ENCODE data around the gene LATS1. TPM values are rescaled to one million over a fixed set of nuclear protein-coding genes. Genes with fewer than 3 reads are reported as not detected.

The LATS1 gene
- total RNA-seq, 2 experiments from 2014 or later = 37.7 to 38.5 TPM

DNA sequence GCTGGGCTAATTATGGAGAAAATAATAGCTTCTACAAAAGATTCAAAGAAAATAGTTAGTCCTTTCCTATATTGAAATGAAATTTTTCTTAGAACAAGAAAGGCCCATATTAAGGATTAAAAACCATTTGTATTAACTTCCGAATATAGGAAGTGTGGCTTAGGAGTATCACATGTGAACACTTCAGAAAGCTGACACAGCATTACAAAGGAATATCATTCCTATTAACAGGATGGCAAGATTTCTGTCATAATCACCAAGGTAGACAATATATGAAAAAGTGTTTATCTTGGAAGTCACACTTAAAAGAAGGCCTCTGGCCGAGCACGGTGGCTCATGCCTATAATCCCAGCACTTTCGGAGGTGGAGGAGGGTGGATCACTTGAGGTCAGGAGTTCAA lies 5.4 kb upstream of the LATS1 start:
- H3K27me3 Mint-ChIP-seq = no peaks in the 10 kb centered on the region
- DNase-seq = no peak
- H3K27ac Mint-ChIP-seq = no peak overlapping the region
- POLR2A ChIA-PET = no interaction called here
- peaks cover 20% of the 10 kb centered on the region for H3K4me1 Mint-ChIP-seq
- no peaks in the 10 kb centered on the region for H3K9me3 Mint-ChIP-seq
- H3K4me3 Mint-ChIP-seq = no peak overlapping the region
- peaks cover 4% of the 10 kb centered on the region for H3K36me3 Mint-ChIP-seq
- ATAC-seq (ENCODE audit: low read depth) = no peak

DNA sequence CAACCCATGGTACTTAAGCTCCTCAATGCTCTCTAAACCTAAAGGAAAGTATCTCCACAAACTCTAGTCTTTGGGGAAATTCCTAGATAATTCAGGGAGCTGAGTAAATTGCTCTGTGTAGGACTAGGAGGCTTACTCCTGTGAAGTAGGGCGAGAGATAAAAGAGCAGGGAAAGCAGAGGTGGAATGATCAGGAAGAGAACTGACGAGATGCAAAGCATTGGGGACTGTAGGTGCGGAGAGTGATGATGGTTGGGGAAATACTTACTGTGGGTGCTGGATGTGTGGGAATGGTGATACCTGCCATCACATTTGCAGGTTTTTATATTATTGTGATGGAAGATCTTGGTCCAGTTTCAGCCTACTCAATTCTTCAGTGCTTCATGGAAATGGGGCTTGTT lies 1.6 kb upstream of the LATS1 start:
- H3K36me3 Mint-ChIP-seq = peaks cover 8% of the 10 kb centered on the region
- H3K4me3 Mint-ChIP-seq = no peak overlapping the region
- DNase-seq = no peak
- no peak overlapping the region for H3K27ac Mint-ChIP-seq
- POLR2A ChIA-PET = interaction anchor here (2.8 to 3.7 kb wide), 2 partner anchors 8 to 28 kb away, joined by 14 to 51 read pairs; partner anchors contain the start of genes NUP43 and PCMT1
- no peaks in the 10 kb centered on the region for H3K27me3 Mint-ChIP-seq
- no peak for ATAC-seq (ENCODE audit: low read depth)
- no peaks in the 10 kb centered on the region for H3K9me3 Mint-ChIP-seq
- peaks cover 25% of the 10 kb centered on the region for H3K4me1 Mint-ChIP-seq

DNA sequence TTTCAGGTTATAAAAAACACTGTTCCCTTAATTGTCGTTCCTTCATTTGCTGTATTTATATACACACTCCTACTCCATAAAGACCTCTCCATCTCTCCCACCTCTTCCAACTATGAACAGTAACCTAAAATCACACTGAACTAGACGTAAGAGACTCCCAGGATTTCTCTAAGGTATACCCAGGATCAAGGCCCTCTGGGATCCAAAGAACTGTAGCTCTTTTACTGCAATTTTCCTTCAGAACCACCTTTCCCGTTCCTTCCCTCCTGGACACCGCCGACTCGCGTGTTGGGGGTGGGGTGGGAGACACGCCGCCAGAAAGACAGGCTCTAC lies 680 bp downstream of the LATS1 start:
- DNase-seq = no peak
- Mint-ChIP-seq H3K4me1 (peaks cover 28% of the 10 kb centered on the region), H3K27ac (peak overlapping the region; percentile 98), H3K27me3 (no peaks in the 10 kb centered on the region), H3K36me3 (peaks cover 16% of the 10 kb centered on the region), H3K9me3 (no peaks in the 10 kb centered on the region), H3K4me3 (peak overlapping the region; percentile 95)
- no peak for ATAC-seq (ENCODE audit: low read depth)
- POLR2A ChIA-PET = interaction anchor here (0.5 to 3.7 kb wide), 13 partner anchors 10 to 1170 kb away, joined by 3 to 51 read pairs (median 4); partner anchors contain the start of genes GINM1, KATNA1, NUP43 and PCMT1

DNA sequence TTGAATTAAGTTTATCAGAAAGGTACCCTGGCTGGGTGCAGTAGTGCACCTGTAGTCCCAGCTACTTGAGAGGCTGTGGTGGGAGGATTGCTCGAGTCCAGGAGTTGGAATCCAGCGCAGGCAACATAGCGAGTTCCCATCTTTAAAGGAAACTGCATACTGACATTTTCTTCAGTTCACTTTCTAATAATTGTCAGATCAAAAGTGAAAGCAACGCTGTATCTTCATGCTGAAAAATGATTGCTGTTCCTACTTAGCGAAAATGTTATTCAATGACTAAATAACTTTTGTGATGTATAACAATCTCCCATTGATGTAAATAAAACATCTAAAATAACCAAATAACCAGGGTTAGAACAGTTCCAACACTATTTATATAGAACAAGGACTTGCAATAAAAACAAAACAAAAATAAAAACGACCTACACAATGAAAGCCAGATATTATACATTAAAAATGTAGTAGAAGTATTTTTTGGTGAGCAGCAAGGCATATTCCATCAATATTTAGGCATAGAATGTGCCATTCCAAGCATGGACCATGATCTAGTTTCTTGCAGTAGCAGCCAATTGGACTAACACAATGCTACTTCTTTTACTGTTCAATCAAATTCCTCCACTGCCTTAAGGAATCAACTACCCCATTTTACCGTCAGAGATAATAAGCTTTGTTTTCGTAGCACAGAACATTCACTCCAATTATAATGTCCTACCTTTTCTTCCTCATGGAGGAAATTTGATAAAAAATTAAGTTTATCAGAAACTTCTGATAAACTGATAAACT lies 1.5 kb downstream of the LATS1 start:
- Mint-ChIP-seq H3K27ac (peak overlapping the region; percentile 71), H3K36me3 (peaks cover 19% of the 10 kb centered on the region), H3K4me3 (peak overlapping the region; percentile 95), H3K9me3 (no peaks in the 10 kb centered on the region), H3K4me1 (peaks cover 31% of the 10 kb centered on the region), H3K27me3 (no peaks in the 10 kb centered on the region)
- POLR2A ChIA-PET = interaction anchor here (0.9 to 3.7 kb wide), 5 partner anchors 11 to 170 kb away, joined by 4 to 51 read pairs (median 14); partner anchors contain the start of genes NUP43, PCMT1 and PPIL4
- DNase-seq (no peak), ATAC-seq (ENCODE audit: low read depth) (no peak)

DNA sequence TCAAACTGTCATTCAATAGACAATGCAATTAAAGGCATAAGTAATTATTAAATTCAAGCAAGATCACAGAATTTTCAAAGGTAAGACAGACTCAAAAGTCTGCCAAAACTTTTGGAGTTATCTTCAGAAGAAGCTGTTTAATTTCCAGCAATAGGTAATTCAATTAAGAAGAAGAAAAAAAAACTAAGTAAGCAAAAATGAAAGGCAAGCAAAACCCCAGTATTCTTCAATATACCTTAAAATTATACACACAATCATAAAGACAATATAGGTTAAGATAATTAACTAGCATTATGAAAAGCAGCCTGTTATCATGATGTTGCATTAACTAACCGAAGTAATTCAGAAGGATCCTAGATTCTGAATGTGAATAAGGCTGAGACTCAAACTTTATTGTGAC lies 3.5 kb downstream of the LATS1 start:
- Mint-ChIP-seq H3K27ac (no peak overlapping the region), H3K27me3 (no peaks in the 10 kb centered on the region), H3K36me3 (peaks cover 26% of the 10 kb centered on the region), H3K4me3 (no peak overlapping the region), H3K9me3 (no peaks in the 10 kb centered on the region), H3K4me1 (peaks cover 38% of the 10 kb centered on the region)
- ATAC-seq (ENCODE audit: low read depth) (no peak), DNase-seq (no peak)
- POLR2A ChIA-PET = interaction anchor here (0.7 kb wide), 1 partner anchor 285 kb away, joined by 3 read pairs; no protein-coding TSS in a partner anchor

DNA sequence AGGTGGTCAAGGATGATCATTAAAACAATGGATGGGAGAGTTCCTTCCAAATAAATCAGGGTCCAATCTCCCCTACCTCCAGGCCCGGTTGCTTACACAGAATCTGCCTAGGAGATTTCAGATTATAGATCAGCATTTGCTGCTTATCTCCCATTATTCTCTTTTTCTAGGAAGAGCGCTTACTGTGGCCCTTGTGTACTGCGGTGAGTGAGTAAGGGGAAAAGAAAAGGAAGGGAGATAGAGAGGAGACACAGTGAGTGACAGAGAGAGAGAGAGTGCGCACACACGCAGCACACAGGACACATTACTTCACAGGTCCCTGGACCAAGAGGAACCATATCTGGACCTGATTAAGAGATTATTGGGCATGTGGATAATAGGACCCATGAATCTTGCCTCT lies 6.2 kb downstream of the LATS1 start:
- ATAC-seq (ENCODE audit: low read depth) (no peak), DNase-seq (no peak)
- peaks cover 33% of the 10 kb centered on the region for H3K4me1 Mint-ChIP-seq
- peaks cover 22% of the 10 kb centered on the region for H3K36me3 Mint-ChIP-seq
- POLR2A ChIA-PET = no interaction called here
- H3K4me3 Mint-ChIP-seq = no peak overlapping the region
- no peaks in the 10 kb centered on the region for H3K9me3 Mint-ChIP-seq
- H3K27me3 Mint-ChIP-seq = no peaks in the 10 kb centered on the region
- H3K27ac Mint-ChIP-seq = no peak overlapping the region

DNA sequence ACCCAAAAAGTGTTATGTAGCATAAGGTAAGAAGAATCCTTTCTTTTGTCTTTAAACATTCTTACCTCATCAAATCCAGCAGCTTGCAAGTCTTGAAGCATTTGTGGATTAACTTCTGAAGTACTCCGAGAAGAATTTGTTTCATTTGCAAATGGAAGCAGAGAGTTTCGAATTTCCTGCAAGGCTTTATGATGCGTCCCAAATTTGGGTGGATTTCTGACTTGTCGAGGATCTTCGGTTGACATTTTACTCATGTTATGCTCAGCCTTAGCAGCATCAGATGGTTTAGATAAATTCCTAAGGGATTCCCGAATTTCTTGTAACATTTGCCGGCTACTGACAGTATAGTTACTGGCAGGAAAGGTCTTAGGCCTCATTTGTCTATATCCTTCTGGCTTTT lies 16.2 kb downstream of the LATS1 start:
- H3K27me3 Mint-ChIP-seq = no peaks in the 10 kb centered on the region
- H3K9me3 Mint-ChIP-seq = no peaks in the 10 kb centered on the region
- no peak for ATAC-seq (ENCODE audit: low read depth)
- H3K27ac Mint-ChIP-seq = no peak overlapping the region
- peaks cover 12% of the 10 kb centered on the region for H3K36me3 Mint-ChIP-seq
- H3K4me3 Mint-ChIP-seq = no peak overlapping the region
- no peak for DNase-seq
- H3K4me1 Mint-ChIP-seq = peaks cover 29% of the 10 kb centered on the region
- POLR2A ChIA-PET = no interaction called here

DNA sequence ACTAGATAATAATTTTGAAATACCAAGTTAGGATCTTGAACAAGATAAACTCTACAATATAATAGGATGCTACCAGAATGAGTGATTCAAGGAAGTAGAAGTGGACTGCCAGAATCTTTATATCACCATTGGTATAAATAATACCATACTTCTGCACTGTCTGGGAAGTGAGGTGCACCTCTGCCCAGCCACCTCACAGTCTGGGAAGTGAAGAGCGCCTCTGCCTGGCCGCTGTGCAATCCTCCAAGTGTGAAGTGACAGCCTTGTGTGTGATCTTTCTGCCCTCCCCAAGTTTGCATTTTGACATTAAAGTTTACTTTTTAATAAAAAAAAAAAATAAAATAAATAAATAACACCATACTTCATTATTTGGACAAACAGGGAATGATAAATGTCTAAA lies 18.8 kb downstream of the LATS1 start:
- Mint-ChIP-seq H3K4me1 (peaks cover 22% of the 10 kb centered on the region), H3K9me3 (no peaks in the 10 kb centered on the region), H3K27ac (no peak overlapping the region), H3K36me3 (peaks cover 11% of the 10 kb centered on the region), H3K4me3 (no peak overlapping the region), H3K27me3 (no peaks in the 10 kb centered on the region)
- ATAC-seq (ENCODE audit: low read depth) (no peak), DNase-seq (no peak)
- POLR2A ChIA-PET = no interaction called here

DNA sequence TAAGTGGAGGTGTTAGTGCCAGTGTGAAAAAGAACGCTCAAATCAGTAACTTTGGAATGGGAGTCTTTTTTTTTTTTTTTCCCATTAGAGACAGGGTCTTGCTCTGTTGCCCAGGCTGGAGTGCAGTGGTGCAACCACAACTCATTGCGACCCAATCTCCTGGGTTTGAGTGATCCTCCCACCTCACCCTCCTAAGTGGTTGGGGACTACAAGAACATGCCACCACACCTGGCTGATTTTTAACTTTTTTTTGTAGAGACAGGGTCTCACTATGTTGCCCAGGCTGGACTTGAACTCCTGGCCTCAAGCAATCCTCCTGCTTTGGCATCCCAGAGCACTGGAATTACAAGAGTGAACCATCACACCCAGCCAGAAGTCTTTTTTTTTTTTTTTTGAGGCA lies 19.7 kb downstream of the LATS1 start:
- Mint-ChIP-seq H3K4me3 (no peak overlapping the region), H3K27me3 (no peaks in the 10 kb centered on the region)

DNA sequence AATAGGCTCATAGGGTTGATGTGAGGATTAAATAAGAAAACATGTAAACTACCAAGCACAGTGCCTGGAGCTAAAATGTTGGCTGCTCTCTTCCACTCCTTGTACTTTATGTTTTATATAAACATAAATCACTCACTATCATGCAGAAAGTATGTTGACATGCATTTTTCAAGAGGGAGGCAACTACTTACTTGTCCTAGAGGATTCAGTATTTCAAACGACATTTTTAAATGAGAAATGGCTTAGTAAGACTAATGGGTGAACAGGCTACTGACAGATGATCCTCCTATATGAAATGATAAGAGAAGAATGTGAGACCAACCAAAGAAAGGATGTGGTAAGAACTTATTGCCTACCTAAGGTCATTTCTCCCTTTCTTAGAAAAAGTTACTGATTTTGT lies 21.0 kb downstream of the LATS1 start:
- Mint-ChIP-seq H3K27ac (peak overlapping the region; percentile 9), H3K4me1 (peaks cover 18% of the 10 kb centered on the region), H3K36me3 (peaks cover 16% of the 10 kb centered on the region), H3K27me3 (no peaks in the 10 kb centered on the region), H3K4me3 (peak overlapping the region; percentile 45), H3K9me3 (no peaks in the 10 kb centered on the region)
- POLR2A ChIA-PET = interaction anchor here (2.7 kb wide), 1 partner anchor 21 kb away, joined by 9 read pairs; the partner anchor contains the start of gene LATS1
- DNase-seq (no peak), ATAC-seq (ENCODE audit: low read depth) (peak; percentile 30)

More for the DNA sequence above, 19.7 kb downstream of the LATS1 start:
- no peak overlapping the region for H3K27ac Mint-ChIP-seq
- ATAC-seq (ENCODE audit: low read depth) (no peak), DNase-seq (no peak)
- peaks cover 18% of the 10 kb centered on the region for H3K4me1 Mint-ChIP-seq
- peaks cover 14% of the 10 kb centered on the region for H3K36me3 Mint-ChIP-seq
- H3K9me3 Mint-ChIP-seq = no peaks in the 10 kb centered on the region
- POLR2A ChIA-PET = interaction anchor here (2.7 kb wide), 1 partner anchor 19 kb away, joined by 9 read pairs; the partner anchor contains the start of gene LATS1

DNA sequence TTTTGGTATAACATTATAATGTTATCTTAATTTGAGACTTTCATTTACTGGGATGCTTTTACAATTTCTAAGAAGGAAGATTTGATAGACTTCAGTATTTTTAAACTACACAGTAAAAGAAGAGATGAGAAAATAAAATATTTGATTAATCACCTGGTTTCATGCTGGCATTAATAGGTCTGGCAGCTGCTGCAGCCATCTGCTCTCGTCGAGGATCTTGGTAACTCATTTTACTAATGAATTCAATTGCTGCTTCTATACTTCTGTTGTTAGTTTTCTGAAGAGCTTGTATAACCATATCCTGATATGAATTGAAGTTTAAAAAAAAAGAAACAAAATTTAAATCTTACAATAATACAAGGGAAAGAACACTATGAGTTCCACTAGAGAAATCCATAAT lies 23.0 kb downstream of the LATS1 start:
- DNase-seq (no peak), ATAC-seq (ENCODE audit: low read depth) (no peak)
- Mint-ChIP-seq H3K36me3 (peaks cover 28% of the 10 kb centered on the region), H3K4me1 (peaks cover 23% of the 10 kb centered on the region), H3K4me3 (no peak overlapping the region), H3K9me3 (no peaks in the 10 kb centered on the region), H3K27ac (no peak overlapping the region), H3K27me3 (no peaks in the 10 kb centered on the region)
- POLR2A ChIA-PET = no interaction called here

DNA sequence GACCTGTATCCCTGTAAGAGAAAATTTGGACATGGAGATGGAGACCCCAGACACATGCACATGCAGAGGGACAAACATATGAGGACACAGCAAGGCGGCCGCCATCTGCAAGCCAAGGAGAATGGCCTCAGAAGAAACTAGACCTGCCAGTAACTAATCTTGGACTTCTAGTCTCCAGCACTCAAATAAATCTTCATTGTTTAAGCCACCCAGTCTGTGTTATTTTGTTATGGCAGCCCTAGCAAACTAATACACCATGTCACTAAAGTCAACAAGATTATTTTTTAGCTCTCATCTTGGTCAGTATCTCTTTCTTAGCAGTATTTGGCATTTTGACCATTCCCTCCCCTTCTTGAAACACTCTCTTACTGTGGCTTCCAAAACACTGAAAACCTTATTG lies 26.7 kb downstream of the LATS1 start:
- H3K4me3 Mint-ChIP-seq = no peak overlapping the region
- DNase-seq (no peak), ATAC-seq (ENCODE audit: low read depth) (no peak)
- H3K27ac Mint-ChIP-seq = no peak overlapping the region
- peaks cover 25% of the 10 kb centered on the region for H3K4me1 Mint-ChIP-seq
- H3K27me3 Mint-ChIP-seq = no peaks in the 10 kb centered on the region
- H3K9me3 Mint-ChIP-seq = no peaks in the 10 kb centered on the region
- POLR2A ChIA-PET = no interaction called here
- peaks cover 32% of the 10 kb centered on the region for H3K36me3 Mint-ChIP-seq

DNA sequence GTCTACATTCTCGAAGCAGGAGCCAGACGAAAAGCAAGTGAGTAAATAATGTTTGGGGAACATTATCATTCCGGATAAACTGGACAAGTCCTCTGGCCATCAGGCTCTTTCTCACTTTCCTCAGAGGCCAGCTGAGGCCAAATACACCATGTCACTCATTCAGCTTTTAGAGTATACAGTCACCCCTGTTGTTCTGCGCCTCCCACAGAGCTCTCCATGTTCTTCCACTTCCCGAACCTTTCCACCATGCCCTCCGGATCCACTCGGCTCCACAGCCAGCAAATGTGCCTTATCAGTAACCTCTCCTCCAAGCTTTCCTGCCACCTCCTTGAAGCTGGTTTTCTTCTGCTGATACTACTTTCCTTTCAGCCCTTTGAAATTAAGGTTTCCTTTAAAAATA lies 31.7 kb downstream of the LATS1 start:
- H3K27me3 Mint-ChIP-seq = no peaks in the 10 kb centered on the region
- no peak for ATAC-seq (ENCODE audit: low read depth)
- H3K9me3 Mint-ChIP-seq = no peaks in the 10 kb centered on the region

DNA sequence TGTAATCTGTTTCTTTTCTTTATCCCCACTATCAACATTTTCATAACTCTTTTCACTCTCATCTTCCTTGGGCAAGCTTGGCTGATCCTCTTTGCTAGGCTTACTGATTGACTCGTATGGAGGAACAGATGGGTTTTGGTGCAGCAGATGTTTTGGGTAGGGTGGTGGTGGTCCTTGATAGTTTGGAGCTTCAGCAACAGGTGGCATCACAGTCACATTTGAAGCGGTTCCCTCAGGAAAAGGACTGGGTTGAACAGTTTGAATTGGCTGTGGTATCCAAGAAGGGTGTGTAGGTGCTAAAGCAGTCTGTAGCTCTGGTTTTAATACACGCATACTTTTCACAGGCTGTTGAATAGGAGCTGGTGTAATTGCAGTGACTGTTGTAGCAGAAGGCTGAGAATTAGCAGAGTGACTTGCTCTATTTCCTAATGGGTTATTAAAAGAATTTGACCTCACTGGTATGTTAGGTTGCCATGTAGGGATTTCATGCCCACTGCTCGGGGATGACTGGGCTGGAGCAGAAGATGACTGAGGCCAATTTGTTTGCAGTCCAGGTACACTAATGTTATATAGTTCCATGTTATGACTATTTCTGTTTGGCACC lies 34.5 kb downstream of the LATS1 start:
- Mint-ChIP-seq H3K9me3 (no peaks in the 10 kb centered on the region), H3K4me1 (peaks cover 18% of the 10 kb centered on the region), H3K27me3 (no peaks in the 10 kb centered on the region), H3K27ac (no peak overlapping the region), H3K4me3 (no peak overlapping the region), H3K36me3 (peaks cover 25% of the 10 kb centered on the region)
- POLR2A ChIA-PET = no interaction called here
- no peak for DNase-seq
- ATAC-seq (ENCODE audit: low read depth) = no peak

More for the DNA sequence above, 31.7 kb downstream of the LATS1 start:
- DNase-seq = no peak
- H3K4me3 Mint-ChIP-seq = no peak overlapping the region
- POLR2A ChIA-PET = interaction anchor here (0.5 to 1.5 kb wide), 5 partner anchors 26 to 140 kb away, joined by 3 to 6 read pairs (median 3); partner anchors contain the start of gene PPIL4
- H3K4me1 Mint-ChIP-seq = peaks cover 25% of the 10 kb centered on the region
- H3K36me3 Mint-ChIP-seq = peaks cover 28% of the 10 kb centered on the region
- H3K27ac Mint-ChIP-seq = peak overlapping the region; percentile 55
